ENCODE results near the gene LHPP.
"Not testable (repeated sequence)": the region's sequence is repeated elsewhere in the genome, so short reads cannot be mapped to it uniquely, and the experiment has no call there.

LHPP gene

GRCh38 chr10:124587811-124588211, 126.2 kb downstream of the LHPP start:
- in situ Hi-C loops (cut with MboI; ENCODE audit: low pct_unique_long_range_greater_than_20kb, low sequenced_read_pairs, unreplicated experiment): no loop called here
- no peak for TF ChIP-seq CTCF (IDR thresholded peaks at IDR 0.05; ENCODE audit: extremely low read depth, insufficient read depth, missing control alignments)
- no peak for DNase-seq (ENCODE audit: low spot score)

- DNase-seq (ENCODE audit: low spot score); in situ Hi-C loops (cut with MboI; ENCODE audit: low pct_unique_long_range_greater_than_20kb, low sequenced_read_pairs, unreplicated experiment): not testable (repeated sequence)
These were observed 126.7 kb downstream of the LHPP start for GRCh38 chr10:124588341-124588735.

GRCh38 chr10:124588736-124589490, 127.3 kb downstream of the LHPP start:
- in situ Hi-C loops (cut with MboI; ENCODE audit: low pct_unique_long_range_greater_than_20kb, low sequenced_read_pairs, unreplicated experiment): no loop called here
- DNase-seq (ENCODE audit: low spot score): no peak

GRCh38 chr10:124589491-124590041, 127.9 kb downstream of the LHPP start:
- TF ChIP-seq CTCF (IDR thresholded peaks at IDR 0.05; ENCODE audit: extremely low read depth, insufficient read depth, missing control alignments): no peak
- in situ Hi-C loops (cut with MboI; ENCODE audit: low pct_unique_long_range_greater_than_20kb, low sequenced_read_pairs, unreplicated experiment): no loop called here
- no peak for DNase-seq (ENCODE audit: low spot score)

More at GRCh38 chr10:124588736-124589490, 127.3 kb downstream of the LHPP start:
- TF ChIP-seq CTCF (IDR thresholded peaks at IDR 0.05; ENCODE audit: extremely low read depth, insufficient read depth, missing control alignments): no peak

GRCh38 chr10:124590216-124591122, 128.8 kb downstream of the LHPP start:
- in situ Hi-C loops (cut with MboI; ENCODE audit: low pct_unique_long_range_greater_than_20kb, low sequenced_read_pairs, unreplicated experiment): no loop called here
- no peak for DNase-seq (ENCODE audit: low spot score)

GRCh38 chr10:124591123-124591495, 129.5 kb downstream of the LHPP start:
- in situ Hi-C loops (cut with MboI; ENCODE audit: low pct_unique_long_range_greater_than_20kb, low sequenced_read_pairs, unreplicated experiment): no loop called here
- no peak for TF ChIP-seq CTCF (IDR thresholded peaks at IDR 0.05; ENCODE audit: extremely low read depth, insufficient read depth, missing control alignments)
- no peak for DNase-seq (ENCODE audit: low spot score)

More at GRCh38 chr10:124590216-124591122, 128.8 kb downstream of the LHPP start:
- TF ChIP-seq CTCF (IDR thresholded peaks at IDR 0.05; ENCODE audit: extremely low read depth, insufficient read depth, missing control alignments): no peak

All from GM13977 (cell line).